Osteoblast (primary cell): ENCODE results near the gene NFIA. TPM values are rescaled to one million over a fixed set of nuclear protein-coding genes. Genes with fewer than 3 reads are reported as not detected.

ENCODE experiments used
- DNase-seq: peaks from one replicate; pipeline ENCODE4 v3.0.0; 2011; ENCODE audit warnings: low spot score, mixed read lengths; ENCODE audit not compliant: insufficient read length; ENCODE audit errors: missing footprints
- H2AFZ ChIP-seq: 2 replicates; pipeline ENCODE4 v1.6.0; 2011; ENCODE audit warnings: mild to moderate bottlenecking, low read length
- H3K27ac ChIP-seq: 2 replicates; pipeline ENCODE4 v1.5.1; 2011; ENCODE audit warnings: mild to moderate bottlenecking, low read depth, low read length, moderate library complexity
- H3K27me3 ChIP-seq: 2 replicates; pipeline ENCODE4 v1.6.0; 2012; ENCODE audit warnings: mild to moderate bottlenecking, control low read depth, inconsistent platforms, low read length, moderate library complexity; ENCODE audit not compliant: insufficient read depth
- H3K36me3 ChIP-seq: 2 replicates; pipeline ENCODE4 v1.5.1; 2011; ENCODE audit warnings: mild to moderate bottlenecking, low read length, control low read depth, moderate library complexity; ENCODE audit not compliant: insufficient read depth
- H3K4me1 ChIP-seq: 2 replicates; pipeline ENCODE4 v1.5.1; 2011; ENCODE audit warnings: mild to moderate bottlenecking, low read length, control low read depth, moderate library complexity; ENCODE audit not compliant: insufficient read depth
- H3K4me2 ChIP-seq: 2 replicates; pipeline ENCODE4 v1.6.0; 2011; ENCODE audit warnings: mild to moderate bottlenecking, low read length; ENCODE audit not compliant: insufficient read depth
- H3K4me3 ChIP-seq: fragments of 200-600 bp; sonication (generic); 3 replicates; pipeline ENCODE4 v1.5.1; 2012; ENCODE audit warnings: mild to moderate bottlenecking, low read length, inconsistent platforms; ENCODE audit not compliant: insufficient read depth
- H3K79me2 ChIP-seq: 2 replicates; pipeline ENCODE4 v1.6.0; 2012; ENCODE audit warnings: mild to moderate bottlenecking, low read length, control low read depth, inconsistent platforms; ENCODE audit not compliant: insufficient read depth
- H3K9me3 ChIP-seq: 2 replicates; pipeline ENCODE4 v1.5.1; 2011; ENCODE audit warnings: low read depth, low read length, control low read depth
- H4K20me1 ChIP-seq: 2 replicates; pipeline ENCODE4 v1.6.0; 2012; ENCODE audit warnings: mild to moderate bottlenecking, low read length, control low read depth; ENCODE audit not compliant: insufficient read depth
- total RNA-seq: library from RNA; depleted of rRNA; stranded (reverse); fragments of >200 nt; gene quantifications from 2 replicates; pipeline ENCODE4 v1.2.3, GENCODE V29; 2012
- TF ChIP-seq, protein P1 (sequence below): IDR thresholded peaks from 2 replicates; pipeline ENCODE4 v1.5.1; 2011; ENCODE audit warnings: mild to moderate bottlenecking, low read depth, low read length, moderate library complexity; ENCODE audit errors: extremely low read depth

NFIA gene
- total RNA-seq, 1 donor, result 7.2 TPM

- TF ChIP-seq, protein P1, sequence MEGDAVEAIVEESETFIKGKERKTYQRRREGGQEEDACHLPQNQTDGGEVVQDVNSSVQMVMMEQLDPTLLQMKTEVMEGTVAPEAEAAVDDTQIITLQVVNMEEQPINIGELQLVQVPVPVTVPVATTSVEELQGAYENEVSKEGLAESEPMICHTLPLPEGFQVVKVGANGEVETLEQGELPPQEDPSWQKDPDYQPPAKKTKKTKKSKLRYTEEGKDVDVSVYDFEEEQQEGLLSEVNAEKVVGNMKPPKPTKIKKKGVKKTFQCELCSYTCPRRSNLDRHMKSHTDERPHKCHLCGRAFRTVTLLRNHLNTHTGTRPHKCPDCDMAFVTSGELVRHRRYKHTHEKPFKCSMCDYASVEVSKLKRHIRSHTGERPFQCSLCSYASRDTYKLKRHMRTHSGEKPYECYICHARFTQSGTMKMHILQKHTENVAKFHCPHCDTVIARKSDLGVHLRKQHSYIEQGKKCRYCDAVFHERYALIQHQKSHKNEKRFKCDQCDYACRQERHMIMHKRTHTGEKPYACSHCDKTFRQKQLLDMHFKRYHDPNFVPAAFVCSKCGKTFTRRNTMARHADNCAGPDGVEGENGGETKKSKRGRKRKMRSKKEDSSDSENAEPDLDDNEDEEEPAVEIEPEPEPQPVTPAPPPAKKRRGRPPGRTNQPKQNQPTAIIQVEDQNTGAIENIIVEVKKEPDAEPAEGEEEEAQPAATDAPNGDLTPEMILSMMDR, result no peak
- Histone ChIP-seq H3K9me3 (no peaks in the 10 kb centered on the region), H4K20me1 (no peaks in the 10 kb centered on the region), H2AFZ (no peak overlapping the region), H3K27ac (no peak overlapping the region), H3K36me3 (peaks cover 7% of the 10 kb centered on the region), H3K27me3 (no peaks in the 10 kb centered on the region), H3K4me2 (no peak overlapping the region), H3K79me2 (peaks cover 30% of the 10 kb centered on the region), H3K4me1 (peaks cover 13% of the 10 kb centered on the region), H3K4me3 (no peak overlapping the region)
- DNase-seq, result no peak
Measured at GRCh38 chr1:61088163-61088974, 6.0 kb downstream of the NFIA start.

DNA sequence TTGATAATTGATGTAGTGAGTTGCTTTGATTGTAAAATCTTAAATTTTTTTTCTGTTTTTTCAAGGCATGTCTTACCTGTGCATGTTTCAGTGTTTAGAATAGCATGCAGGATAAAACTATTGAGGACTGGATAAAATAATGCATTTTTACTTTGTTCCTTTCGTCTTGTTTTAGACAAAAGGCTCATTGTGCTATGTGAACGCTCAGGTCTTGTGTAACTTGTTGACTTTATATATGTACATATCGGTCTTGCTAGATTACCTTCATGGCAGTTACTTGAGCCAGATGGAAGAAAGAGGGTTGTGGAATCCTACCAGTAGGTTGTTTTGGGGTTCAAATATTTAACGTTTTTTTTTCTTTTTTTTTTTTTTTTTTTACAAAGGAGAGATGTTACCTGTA lies 7.0 kb downstream of the NFIA start:
- Histone ChIP-seq H3K9me3 (no peaks in the 10 kb centered on the region), H3K27me3 (no peaks in the 10 kb centered on the region), H3K4me2 (no peak overlapping the region), H3K36me3 (peaks cover 7% of the 10 kb centered on the region), H3K79me2 (peaks cover 23% of the 10 kb centered on the region), H3K27ac (no peak overlapping the region), H2AFZ (no peak overlapping the region), H3K4me3 (no peak overlapping the region), H4K20me1 (no peaks in the 10 kb centered on the region), H3K4me1 (peaks cover 15% of the 10 kb centered on the region)
- TF ChIP-seq, protein P1, result no peak
- no peak for DNase-seq

GRCh38 chr1:61089741-61090140 lies 7.4 kb downstream of the NFIA start:
- Histone ChIP-seq H3K27me3 (no peaks in the 10 kb centered on the region), H3K79me2 (peaks cover 19% of the 10 kb centered on the region), H3K4me2 (no peak overlapping the region), H2AFZ (no peak overlapping the region), H3K4me1 (peaks cover 13% of the 10 kb centered on the region), H3K9me3 (no peaks in the 10 kb centered on the region), H4K20me1 (no peaks in the 10 kb centered on the region), H3K36me3 (peaks cover 7% of the 10 kb centered on the region), H3K27ac (no peak overlapping the region), H3K4me3 (no peak overlapping the region)
- DNase-seq, result no peak
- TF ChIP-seq, protein P1, result no peak

DNA sequence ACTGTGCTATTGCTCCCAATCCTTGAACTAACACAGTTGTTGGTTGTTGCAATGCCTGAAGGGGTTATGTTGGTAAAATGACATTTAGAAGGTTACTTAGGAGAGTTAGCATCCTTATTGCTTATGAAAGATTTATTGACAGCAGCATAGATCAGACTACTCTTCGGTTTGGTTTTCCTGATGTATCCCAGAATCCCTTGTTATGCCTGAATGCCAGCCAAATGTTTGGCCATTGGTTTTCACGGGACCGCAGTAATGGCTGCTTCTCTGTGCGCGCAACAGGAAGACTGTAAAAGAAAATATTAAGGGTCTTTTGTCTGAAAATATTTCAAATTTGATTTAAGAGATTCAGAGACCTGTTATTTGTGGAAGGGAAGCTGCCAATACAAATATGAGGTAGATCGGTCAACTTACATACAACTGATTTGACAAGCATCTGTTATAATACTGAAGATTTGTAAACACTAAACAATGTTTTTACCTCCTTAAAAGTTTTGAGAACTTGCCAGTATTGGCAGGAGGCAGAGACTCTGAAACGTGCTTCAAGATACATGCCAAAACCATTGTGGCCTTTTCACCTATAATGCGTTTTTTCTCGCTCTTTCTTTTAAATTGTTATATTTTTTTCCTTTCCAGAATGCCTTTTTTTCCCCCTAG lies 8.3 kb downstream of the NFIA start:
- DNase-seq, result no peak
- Histone ChIP-seq H3K36me3 (peaks cover 7% of the 10 kb centered on the region), H3K79me2 (peaks cover 14% of the 10 kb centered on the region), H3K9me3 (no peaks in the 10 kb centered on the region), H3K4me3 (no peak overlapping the region), H4K20me1 (no peaks in the 10 kb centered on the region), H2AFZ (no peak overlapping the region), H3K4me1 (peaks cover 13% of the 10 kb centered on the region), H3K27ac (no peak overlapping the region), H3K27me3 (no peaks in the 10 kb centered on the region), H3K4me2 (no peak overlapping the region)
- TF ChIP-seq, protein P1, result no peak
